Raji (cell line): ENCODE results near the gene BAHD1.

Experiments
- POLR2A ChIP-seq: IDR thresholded peaks from 2 replicates; pipeline ENCODE4 v1.6.1; 2011; ENCODE audit warnings: low read depth, low read length, control low read depth; ENCODE audit not compliant: insufficient read depth

Gene BAHD1

GRCh38 chr15:40513609-40514008 lies 72.9 kb downstream of the BAHD1 start:
- no peak for TF ChIP-seq POLR2A

- TF ChIP-seq POLR2A = no peak
Observed at GRCh38 chr15:40516322-40516721, 75.6 kb downstream of the BAHD1 start.
